ENCODE measurements around the gene NOCT. TPM values are rescaled to one million over a fixed set of nuclear protein-coding genes. Genes with fewer than 3 reads are reported as not detected.

NOCT gene
- total and polyA plus RNA-seq, 2 of the 4 experiments (the other 2 are of a cell fraction), result 5.5 to 41.4 TPM

GRCh38 chr4:139018971-139019758 is 3.6 kb downstream of the NOCT start:
- ChIA-PET POLR2A (ENCODE audit: unreplicated experiment) (no interaction called here), CTCF (interaction anchor here (3.2 kb wide), 1 partner anchor 11 kb away, joined by 17 read pairs; no protein-coding TSS in a partner anchor)
- Histone ChIP-seq H3K4me1 (ENCODE audit: control insufficient read depth, insufficient read depth, low read length) (peaks cover 21% of the 10 kb centered on the region), H2BK15ac (ENCODE audit: low read depth, low read length) (no peak overlapping the region), H2AFZ (replicated peaks; ENCODE audit: low read length, poor library complexity) (no peak overlapping the region), H2BK20ac (ENCODE audit: low read depth, low read length) (no peak overlapping the region), H2BK5ac (ENCODE audit: low read depth, low read length, poor library complexity, severe bottlenecking) (peak overlapping the region; percentile 13), H4K91ac (ENCODE audit: insufficient read depth, low read depth, low read length) (no peak overlapping the region), H3K9me3 (ENCODE audit: control insufficient read depth, insufficient read depth, low read length) (no peaks in the 10 kb centered on the region), H3K56ac (ENCODE audit: extremely low read depth, insufficient read depth, low read length) (no peak overlapping the region), H3K4ac (ENCODE audit: low read depth, low read length) (no peak overlapping the region), H3K9me1 (ENCODE audit: insufficient read depth, low read length) (peaks cover 3% of the 10 kb centered on the region; the same call in 1 of the 2 replicates), H3K79me1 (ENCODE audit: low read depth in 1 of 2, low read length in 2 of 2) (peaks cover 4 to 49% of the 10 kb centered on the region in 2 experiments; a peak in 3 of 4 replicates), H3K18ac (ENCODE audit: low read depth, low read length) (no peak overlapping the region), H3K4me3 (ENCODE audit: insufficient read depth, low read depth, low read length) (no peak overlapping the region), H3K36me3 (ENCODE audit: control insufficient read depth, insufficient read depth, low read length) (no peaks in the 10 kb centered on the region; the same call in 1 of the 2 replicates), H2AK5ac (ENCODE audit: low read depth, low read length) (no peak overlapping the region), H4K20me1 (ENCODE audit: insufficient read depth, low read length) (peaks cover 50% of the 10 kb centered on the region), H2BK120ac (ENCODE audit: low read depth, low read length) (no peak overlapping the region), H4K5ac (ENCODE audit: low read depth, low read length) (no peak overlapping the region), H3K23ac (ENCODE audit: low read depth, low read length) (peak overlapping the region; percentile 29), H2AK9ac (replicated peaks; ENCODE audit: low read depth, low read length, poor library complexity) (no peak overlapping the region), H3K27ac (ENCODE audit: insufficient read depth, low read length) (no peak overlapping the region), H4K8ac (ENCODE audit: low read depth in 2 of 2, low read length in 2 of 2) (no peak overlapping the region), H3K14ac (replicated peaks; ENCODE audit: low read depth, low read length) (no peak overlapping the region), H3K4me2 (ENCODE audit: low read depth, low read length) (peak overlapping the region; percentile 75), H3K9ac (ENCODE audit: low read depth, low read length) (no peak overlapping the region), H3K27me3 (ENCODE audit: control insufficient read depth, insufficient read depth, low read length) (no peaks in the 10 kb centered on the region)
- TF ChIP-seq RCOR1 (IDR thresholded peaks at IDR 0.05; ENCODE audit: insufficient replicate concordance, low read length), result no peak
- TF ChIP-seq FOS (IDR thresholded peaks at IDR 0.05; ENCODE audit: low read depth, low read length), result no peak
- no peak for TF ChIP-seq BHLHE40 (IDR thresholded peaks at IDR 0.05; ENCODE audit: low read depth, low read length)
- TF ChIP-seq RAD21 (IDR thresholded peaks at IDR 0.05; ENCODE audit: low read length), result no peak
- TF ChIP-seq RFX5 (IDR thresholded peaks at IDR 0.05; ENCODE audit: low read depth, low read length), result no peak
- TF ChIP-seq POLR2A (IDR thresholded peaks at IDR 0.05; ENCODE audit: low read depth, low read length), result no peak
- TF ChIP-seq ELK1 (IDR thresholded peaks at IDR 0.05; ENCODE audit: borderline replicate concordance, low read depth, low read length), result no peak
- TF ChIP-seq, protein P1, sequence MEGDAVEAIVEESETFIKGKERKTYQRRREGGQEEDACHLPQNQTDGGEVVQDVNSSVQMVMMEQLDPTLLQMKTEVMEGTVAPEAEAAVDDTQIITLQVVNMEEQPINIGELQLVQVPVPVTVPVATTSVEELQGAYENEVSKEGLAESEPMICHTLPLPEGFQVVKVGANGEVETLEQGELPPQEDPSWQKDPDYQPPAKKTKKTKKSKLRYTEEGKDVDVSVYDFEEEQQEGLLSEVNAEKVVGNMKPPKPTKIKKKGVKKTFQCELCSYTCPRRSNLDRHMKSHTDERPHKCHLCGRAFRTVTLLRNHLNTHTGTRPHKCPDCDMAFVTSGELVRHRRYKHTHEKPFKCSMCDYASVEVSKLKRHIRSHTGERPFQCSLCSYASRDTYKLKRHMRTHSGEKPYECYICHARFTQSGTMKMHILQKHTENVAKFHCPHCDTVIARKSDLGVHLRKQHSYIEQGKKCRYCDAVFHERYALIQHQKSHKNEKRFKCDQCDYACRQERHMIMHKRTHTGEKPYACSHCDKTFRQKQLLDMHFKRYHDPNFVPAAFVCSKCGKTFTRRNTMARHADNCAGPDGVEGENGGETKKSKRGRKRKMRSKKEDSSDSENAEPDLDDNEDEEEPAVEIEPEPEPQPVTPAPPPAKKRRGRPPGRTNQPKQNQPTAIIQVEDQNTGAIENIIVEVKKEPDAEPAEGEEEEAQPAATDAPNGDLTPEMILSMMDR (conservative IDR thresholded peaks at IDR 0.05; ENCODE audit: low read depth, low read length), result no peak
- no peak for TF ChIP-seq CHD1 (IDR thresholded peaks at IDR 0.05; ENCODE audit: low read depth, low read length)
- TF ChIP-seq CEBPB (IDR thresholded peaks at IDR 0.05; ENCODE audit: low read depth, low read length), result no peak
- intact Hi-C loops (cut with micrococcal nuclease) (no loop called here), dilution Hi-C loops (cut with HindIII; ENCODE audit: low sequenced_read_pairs, unreplicated experiment) (no loop called here), in situ Hi-C loops (cut with MboI; ENCODE audit: low sequenced_read_pairs) (no loop called here)
- ATAC-seq (ENCODE audit: low read depth), result no peak
- peak; percentile 85 for DNase-seq
- WGBS, 2 experiments (ENCODE audit: extremely low coverage in 2 of 2, insufficient read length in 1 of 2), result 78% methylated on average over 4 of the region's 10 CpGs; no CpG with 5 or more reads in 1 of the 2 experiments
- BruUV-seq (replicated peaks), result no TSS peak
